H1 (cell line): ENCODE measurements around the gene SBNO1. TPM values are rescaled to one million over a fixed set of nuclear protein-coding genes. Genes with fewer than 3 reads are reported as not detected.

Experiments used
- ASH2L ChIP-seq: fragments of 200-600, 300-600 bp; sonication (generic); IDR thresholded peaks from one replicate; pipeline ENCODE4 v1.7.1; 2017; ENCODE audit warnings: low read length
- BCL11A ChIP-seq, 2 experiments: IDR thresholded peaks; one replicate each; pipeline ENCODE4 v1.6.1; 2011; ENCODE audit warnings: low read depth in 2 of 2, low read length in 2 of 2, mild to moderate bottlenecking in 2 of 2
- BRCA1 ChIP-seq: IDR thresholded peaks from 2 replicates; pipeline ENCODE4 v1.6.1; 2012; ENCODE audit warnings: low read depth, low read length, improper control_type of control experiment
- CBX5 ChIP-seq: fragments of 300-800, 300-1000 bp; sonication (generic); IDR thresholded peaks from 2 replicates; pipeline ENCODE4 v1.7.1; 2016; ENCODE audit warnings: antibody characterized with exemption, low read length, low read depth
- CHD2 ChIP-seq: IDR thresholded peaks from 2 replicates; pipeline ENCODE4 v1.6.1; 2012; ENCODE audit warnings: low read length, improper control_type of control experiment
- CTBP2 ChIP-seq: IDR thresholded peaks from 2 replicates; pipeline ENCODE4 v1.7.0; 2011; ENCODE audit warnings: borderline replicate concordance, mild to moderate bottlenecking, moderate library complexity, mixed read lengths, low read length; ENCODE audit not compliant: insufficient read depth, insufficient read length
- EP300 ChIP-seq, 2 experiments: IDR thresholded peaks; 1 replicate in 1 of 2; 2 replicates in 1 of 2; pipeline ENCODE4 v1.6.1; 2011 to 2012; ENCODE audit warnings: low read depth in 2 of 2, low read length in 2 of 2, mild to moderate bottlenecking in 2 of 2, borderline replicate concordance in 1 of 2, inconsistent platforms in 1 of 2, moderate library complexity in 1 of 2
- JUND ChIP-seq: IDR thresholded peaks from 2 replicates; pipeline ENCODE4 v1.6.1; 2011; ENCODE audit warnings: mild to moderate bottlenecking, improper control_type of control experiment, low read length
- KDM1A ChIP-seq: fragments of 200-600, 300-600 bp; sonication (generic); IDR thresholded peaks from 2 replicates; pipeline ENCODE4 v1.7.1; 2016; ENCODE audit warnings: mild to moderate bottlenecking, low read length, borderline replicate concordance
- POLR2A ChIP-seq, 2 experiments: IDR thresholded peaks; 1 replicate in 1 of 2; 2 replicates in 1 of 2; pipeline ENCODE4 v1.6.1; 2011; ENCODE audit warnings: low read depth in 2 of 2, low read length in 2 of 2, mild to moderate bottlenecking in 2 of 2; ENCODE audit errors: control extremely low read depth in 1 of 2
- POLR2AphosphoS5 ChIP-seq: IDR thresholded peaks from 2 replicates; pipeline ENCODE4 v1.6.1; 2011; ENCODE audit warnings: low read depth, low read length
- RNF2 ChIP-seq: fragments of 200-900, 300-1000 bp; sonication (generic); IDR thresholded peaks from 2 replicates; pipeline ENCODE4 v1.7.1; 2016; ENCODE audit warnings: borderline replicate concordance, low read depth, mild to moderate bottlenecking, antibody characterized with exemption, low read length; ENCODE audit not compliant: poor library complexity, severe bottlenecking; ENCODE audit errors: missing control alignments
- RXRA ChIP-seq: IDR thresholded peaks from 2 replicates; pipeline ENCODE4 v1.6.1; 2011; ENCODE audit warnings: low read depth, mild to moderate bottlenecking, low read length, moderate library complexity; ENCODE audit not compliant: insufficient read depth
- SAP30 ChIP-seq: fragments of 300-600 bp; sonication (generic); IDR thresholded peaks from 2 replicates; pipeline ENCODE4 v1.7.1; 2012; ENCODE audit warnings: low read length, moderate library complexity, mild to moderate bottlenecking, inconsistent platforms; ENCODE audit not compliant: insufficient read depth, insufficient replicate concordance
- SIX5 ChIP-seq: IDR thresholded peaks from 2 replicates; pipeline ENCODE4 v1.6.1; 2011; ENCODE audit warnings: mild to moderate bottlenecking, low read depth, low read length
- SP2 ChIP-seq: IDR thresholded peaks from 2 replicates; pipeline ENCODE4 v1.6.1; 2012; ENCODE audit warnings: mild to moderate bottlenecking, low read length, inconsistent platforms
- TAF7 ChIP-seq: optimal IDR thresholded peaks from 2 replicates; pipeline ENCODE3; 2011; ENCODE audit warnings: low read depth, mild to moderate bottlenecking, inconsistent platforms, low read length, moderate library complexity, borderline replicate concordance
- TEAD4 ChIP-seq: IDR thresholded peaks from 2 replicates; pipeline ENCODE4 v1.6.1; 2012; ENCODE audit warnings: low read depth, low read length, inconsistent platforms, mixed read lengths
- YY1 ChIP-seq: IDR thresholded peaks from 2 replicates; pipeline ENCODE4 v1.6.1; 2011; ENCODE audit warnings: low read depth, mild to moderate bottlenecking, low read length
- polyA plus RNA-seq, 7 experiments: library from polyadenylated mRNA; depleted of rRNA in 3 of 7; stranded (reverse) in 5 of 7; unstranded in 2 of 7; fragments of >200 nt in 5 of 7; fragments of 200-250 nt in 2 of 7; gene quantifications; 1 replicate in 5 of 7; 2 replicates in 1 of 7; 4 replicates in 1 of 7; pipeline versions ENCODE4 v1.2.1 to v1.2.3, GENCODE V29; 2011 to 2013; ENCODE audit warnings: missing spikeins in 2 of 7, mixed read lengths in 2 of 7
- total RNA-seq: library from RNA; stranded (reverse); fragmentation: NEBNext Ultra II Directional; extraction: Animal tissue kit (Norgen Biotek cat#: 25700); gene quantifications from 2 replicates; pipeline ENCODE4 v1.2.1, GENCODE V29; 2021
- TF ChIP-seq, protein P1 (sequence below): IDR thresholded peaks from 2 replicates; pipeline ENCODE4 v1.6.1; 2012; ENCODE audit warnings: low read length, inconsistent platforms
- TF ChIP-seq, protein P2 (sequence below): IDR thresholded peaks from 2 replicates; pipeline ENCODE4 v1.6.1; 2011; ENCODE audit warnings: low read depth, mild to moderate bottlenecking, low read length; ENCODE audit not compliant: insufficient read depth

SBNO1 gene
- total and polyA plus RNA-seq, 2 of the 8 experiments (the other 6 are each of a cell fraction or from before 2014, with no cell fraction given), result 6.7 to 57.7 TPM

DNA sequence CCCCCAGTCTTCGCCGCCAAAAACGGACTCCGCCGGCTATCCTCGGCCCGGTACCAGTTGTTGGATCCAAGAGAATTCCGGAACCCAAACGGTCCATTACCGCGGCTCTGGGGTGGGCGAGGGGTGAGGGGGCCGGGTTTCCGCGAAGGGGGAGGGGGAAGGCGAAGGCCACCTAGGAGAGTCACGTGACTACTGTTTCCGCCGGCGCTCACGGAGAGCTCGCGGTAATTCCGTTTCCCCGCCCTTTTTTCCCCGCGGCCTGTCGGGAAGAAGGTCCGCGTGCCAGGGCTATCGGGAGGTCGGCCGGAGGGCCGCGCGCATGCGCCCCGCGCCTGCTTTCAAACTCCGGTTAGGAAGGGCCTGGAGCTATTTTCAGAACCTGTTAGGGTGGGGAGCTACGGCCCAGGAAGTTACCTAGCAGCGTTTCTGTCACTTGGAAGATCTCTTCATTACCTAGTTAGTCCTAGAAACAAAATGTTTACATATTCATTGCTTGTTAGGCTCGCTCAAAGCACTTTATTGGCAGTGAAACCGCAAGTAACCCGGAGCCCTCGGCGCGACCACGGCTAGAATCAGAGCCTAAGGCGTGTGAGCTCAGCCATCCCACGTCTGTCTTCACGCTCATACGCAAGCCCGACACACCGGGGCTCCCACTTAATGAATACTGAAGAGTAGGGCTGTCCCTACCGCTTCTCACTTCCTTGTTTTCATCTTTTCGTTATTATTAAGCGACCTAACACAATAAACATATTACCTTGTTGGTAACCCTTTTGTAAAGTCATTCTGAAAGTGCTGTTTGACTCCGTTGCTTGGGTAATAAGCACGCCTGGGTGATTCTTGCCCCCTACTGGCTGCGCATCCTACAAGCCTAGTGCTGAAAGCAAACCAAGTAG lies 624 bp upstream of the SBNO1 start (continued):
- TF ChIP-seq EP300 (IDR thresholded peaks at IDR 0.05; ENCODE audit: borderline replicate concordance in 1 of 2, low read depth in 2 of 2, low read length in 2 of 2) (no peak), CHD2 (peak; percentile 93), TEAD4 (0 out of 2 replicates have a peak, but pooled peaks have one; percentile 38), SAP30 (peak; percentile 93), RXRA (no peak), SP2 (no peak), CTBP2 (no peak), TAF7 (no peak), JUND (no peak; the same call in 1 of the 2 replicates), POLR2A (IDR thresholded peaks at IDR 0.05; ENCODE audit: control extremely low read depth in 1 of 2, low read depth in 2 of 2, low read length in 2 of 2) (peak in 1 of 2 experiments; percentile 72; a peak in 2 of 3 replicates), BRCA1 (peak; percentile 71), KDM1A (no peak), CBX5 (no peak), POLR2AphosphoS5 (no peak; the same call in 1 of the 2 replicates), BCL11A (IDR thresholded peaks at IDR 0.05; ENCODE audit: low read depth in 2 of 2, low read length in 2 of 2) (no peak), SIX5 (no peak), ASH2L (peak; percentile 62), RNF2 (no peak), YY1 (no peak)
- TF ChIP-seq, protein P1, sequence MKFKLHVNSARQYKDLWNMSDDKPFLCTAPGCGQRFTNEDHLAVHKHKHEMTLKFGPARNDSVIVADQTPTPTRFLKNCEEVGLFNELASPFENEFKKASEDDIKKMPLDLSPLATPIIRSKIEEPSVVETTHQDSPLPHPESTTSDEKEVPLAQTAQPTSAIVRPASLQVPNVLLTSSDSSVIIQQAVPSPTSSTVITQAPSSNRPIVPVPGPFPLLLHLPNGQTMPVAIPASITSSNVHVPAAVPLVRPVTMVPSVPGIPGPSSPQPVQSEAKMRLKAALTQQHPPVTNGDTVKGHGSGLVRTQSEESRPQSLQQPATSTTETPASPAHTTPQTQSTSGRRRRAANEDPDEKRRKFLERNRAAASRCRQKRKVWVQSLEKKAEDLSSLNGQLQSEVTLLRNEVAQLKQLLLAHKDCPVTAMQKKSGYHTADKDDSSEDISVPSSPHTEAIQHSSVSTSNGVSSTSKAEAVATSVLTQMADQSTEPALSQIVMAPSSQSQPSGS, result 0 out of 2 replicates have a peak, but pooled peaks have one; percentile 26
- TF ChIP-seq, protein P2, sequence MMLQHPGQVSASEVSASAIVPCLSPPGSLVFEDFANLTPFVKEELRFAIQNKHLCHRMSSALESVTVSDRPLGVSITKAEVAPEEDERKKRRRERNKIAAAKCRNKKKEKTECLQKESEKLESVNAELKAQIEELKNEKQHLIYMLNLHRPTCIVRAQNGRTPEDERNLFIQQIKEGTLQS, result peak; percentile 57; the same call in 1 of the 2 replicates
